Iris pigment epithelial cell (primary cell): Measurements from ENCODE around the gene EBP.

ENCODE experiments used
- DNase-seq: peaks from one replicate; pipeline ENCODE4 v3.0.0-alpha.2; 2011; ENCODE audit warnings: low read depth

The EBP gene

GRCh38 chrX:48521353-48522243, at the start of gene EBP:
Gene EBP, plus strand, starts transcription at chrX:48521808. Its CDS starts 1,964 bp downstream, at chrX:48523772.
- DNase-seq: peak; percentile 84

- no peak for DNase-seq
Observed at GRCh38 chrX:48472225-48472624, 49.4 kb upstream of the EBP start.

DNA sequence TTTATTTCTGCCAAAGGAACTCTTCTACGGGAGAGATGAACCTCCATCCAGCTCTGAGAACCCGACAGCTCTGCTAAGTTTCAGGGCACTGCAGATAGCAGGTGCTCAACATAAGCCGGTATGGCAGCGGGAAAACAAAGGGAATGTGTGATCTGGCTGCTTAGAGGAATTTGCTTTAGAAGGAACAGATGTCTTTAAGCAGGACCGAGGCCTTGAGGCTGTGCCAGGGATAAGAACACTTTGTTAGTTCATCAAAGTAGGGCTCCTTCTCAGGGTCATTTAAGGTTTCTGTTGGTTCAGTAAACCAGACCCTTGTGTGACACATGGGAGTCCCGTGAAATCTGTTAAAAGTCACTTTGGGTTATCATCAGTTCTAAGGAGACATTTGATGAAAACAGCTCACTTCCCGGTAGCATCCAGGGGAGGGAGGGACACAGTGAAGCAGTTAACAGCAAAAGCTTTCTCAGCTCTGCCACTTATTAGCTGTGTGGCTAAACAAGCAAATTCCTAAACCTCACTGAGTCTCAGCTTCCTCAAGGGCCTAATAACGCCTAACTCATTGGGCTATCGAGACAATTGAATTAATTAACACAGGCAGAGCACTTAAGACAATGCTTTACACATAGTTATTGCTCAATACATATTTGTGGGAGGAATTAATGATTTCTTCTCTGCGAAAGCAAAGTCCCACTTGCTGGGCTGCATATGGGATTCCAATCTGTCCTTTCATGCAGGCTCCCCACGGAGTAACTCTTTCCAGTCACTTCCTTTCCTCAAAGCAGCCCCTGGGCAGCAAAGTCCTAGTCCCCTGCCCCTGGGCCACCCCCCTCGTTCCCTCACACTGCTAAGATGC, 48.5 kb upstream of the EBP start:
- DNase-seq: no peak

DNA sequence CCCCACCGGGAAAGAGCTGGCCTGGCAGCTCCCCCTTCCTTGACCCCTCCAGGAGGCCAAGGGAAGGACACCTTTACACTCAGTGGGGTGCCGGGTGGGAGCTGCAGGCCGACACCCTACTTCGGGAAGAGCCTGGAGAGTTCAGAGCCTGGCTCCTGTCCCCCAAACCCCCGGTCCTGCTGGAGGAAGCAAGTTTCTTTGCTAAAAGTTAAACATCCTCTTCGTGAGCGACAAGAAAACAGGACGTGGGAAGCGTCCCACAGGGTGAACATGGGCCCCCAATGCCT, 48.0 kb upstream of the EBP start:
- no peak for DNase-seq

DNA sequence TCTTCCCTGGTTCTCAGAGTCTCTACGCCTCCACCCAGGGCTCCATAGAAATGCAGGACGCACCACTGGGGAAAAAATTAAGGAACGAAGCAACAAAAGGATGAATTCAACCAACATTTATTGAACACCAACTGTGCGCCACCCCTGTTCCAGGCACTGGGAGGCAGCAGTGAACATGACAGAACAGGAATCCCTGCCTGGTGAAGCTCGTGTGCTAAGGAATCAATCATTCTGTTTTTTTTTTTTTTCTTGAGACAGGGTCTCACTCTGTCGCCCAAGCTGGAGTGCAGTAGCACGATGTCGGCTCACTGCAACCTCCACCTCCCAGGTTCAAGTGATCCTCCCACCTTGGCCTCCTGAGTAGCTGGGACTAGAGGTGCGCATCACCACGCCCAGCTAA, 47.5 kb upstream of the EBP start:
- peak; percentile 23 for DNase-seq

DNA sequence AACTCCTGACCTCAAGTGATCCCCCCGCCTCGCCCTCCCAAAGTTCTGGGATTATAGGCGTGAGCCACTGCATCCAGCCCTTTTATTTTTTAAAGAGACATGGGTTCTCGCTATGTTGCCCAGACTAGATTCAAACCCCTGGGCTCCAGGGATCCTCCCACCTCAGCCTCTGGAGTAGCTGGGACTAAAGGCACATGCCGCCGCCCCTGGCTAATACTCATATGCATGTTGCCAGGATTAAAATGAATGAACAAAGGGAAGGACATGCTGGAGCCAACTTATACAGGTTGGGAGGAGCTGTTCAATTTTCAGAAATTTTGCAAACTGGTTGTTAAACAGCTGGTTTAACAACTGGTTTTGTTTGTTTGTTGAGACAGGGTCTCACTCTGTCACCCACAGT, 47.0 kb upstream of the EBP start:
- no peak for DNase-seq

DNA sequence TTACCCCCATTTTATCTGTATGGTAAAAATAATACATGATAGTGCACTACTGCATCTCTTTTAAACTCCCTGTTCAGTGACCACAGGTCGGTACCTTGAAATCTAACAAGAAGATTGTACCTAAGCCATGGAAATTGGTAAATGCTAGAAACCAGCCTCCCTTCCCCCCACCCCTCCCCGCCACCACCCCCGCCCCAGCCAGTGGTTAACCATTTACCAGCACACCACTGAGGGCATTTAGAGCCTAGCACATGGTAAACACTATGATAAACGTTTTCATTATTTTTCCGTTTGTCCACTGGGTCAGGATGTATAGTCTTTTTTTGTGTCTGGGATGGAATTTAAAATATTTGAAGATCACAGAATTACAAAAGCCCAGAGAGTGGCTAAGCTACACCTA, 46.3 kb upstream of the EBP start:
- DNase-seq: no peak

DNA sequence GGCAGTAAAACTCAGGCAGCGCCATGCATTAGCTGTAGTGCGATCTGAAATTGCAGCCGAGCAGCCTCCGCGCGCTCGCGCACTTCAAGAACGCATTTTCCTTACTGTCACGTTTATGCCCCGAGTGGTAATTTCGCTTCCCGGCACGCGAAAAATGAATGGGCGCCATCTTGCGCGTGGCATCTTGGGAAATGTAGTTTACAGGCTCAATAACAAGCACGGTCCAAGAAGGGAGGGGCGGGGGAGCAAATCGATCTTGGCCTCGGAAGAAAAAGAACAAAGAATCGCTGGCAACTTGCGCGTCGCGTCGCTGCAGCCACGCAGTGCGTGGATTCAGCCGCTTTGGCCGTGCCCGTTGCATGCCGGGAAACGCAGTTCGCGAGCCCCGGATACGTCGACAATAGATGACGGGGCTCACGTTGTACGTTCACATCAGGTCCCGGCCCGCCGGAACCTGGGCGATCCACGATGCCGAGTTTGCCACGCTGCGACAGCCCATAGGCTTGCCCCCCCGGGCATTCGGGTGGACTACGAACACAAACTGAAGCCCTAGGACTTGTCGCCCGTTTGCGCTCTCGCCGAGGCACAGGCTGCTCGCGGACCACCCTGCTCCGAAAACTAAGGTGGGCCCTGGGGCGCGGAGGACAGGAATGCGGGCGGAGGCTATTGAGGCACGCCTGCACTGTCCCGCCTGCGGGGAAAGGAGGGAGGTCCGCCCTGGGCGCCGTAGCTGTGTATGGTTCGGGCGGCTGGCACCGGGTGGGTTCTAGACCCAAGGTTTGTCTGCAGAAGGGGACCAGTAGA, 45.6 kb upstream of the EBP start, which contains the start of gene FTSJ1:
Gene FTSJ1, plus strand, starts transcription at position 426 of the 804 bp plus-strand sequence. CDS start 1,849 bp downstream, outside the sequence.
- DNase-seq: peak; percentile 95

GRCh38 chrX:48476919-48477318, 44.7 kb upstream of the EBP start:
- no peak for DNase-seq

GRCh38 chrX:48477960-48478755, 43.5 kb upstream of the EBP start:
- no peak for DNase-seq

GRCh38 chrX:48478806-48479205, 42.8 kb upstream of the EBP start:
- no peak for DNase-seq

- DNase-seq: no peak
Observed at GRCh38 chrX:48480142-48480541, 41.5 kb upstream of the EBP start.

DNA sequence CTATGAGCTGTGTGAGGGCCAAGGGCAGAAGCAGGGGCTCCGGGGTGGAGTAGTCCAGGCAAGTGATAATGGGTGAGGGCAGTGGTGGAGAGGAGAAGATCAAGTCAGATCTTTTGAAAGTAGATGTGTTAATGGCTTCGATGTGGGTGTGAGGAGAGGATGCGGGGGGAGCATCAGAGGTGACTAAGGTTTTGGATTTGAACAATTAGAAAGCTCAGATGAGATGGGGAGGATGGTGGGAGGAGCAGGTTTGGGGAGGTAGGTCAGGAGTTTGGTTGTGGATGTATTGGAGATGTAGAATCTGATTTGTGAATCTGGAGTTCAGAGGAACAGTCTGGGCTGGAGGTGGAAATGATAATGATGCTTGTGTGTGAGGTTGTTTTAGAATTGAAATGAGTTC, 41.0 kb upstream of the EBP start:
- DNase-seq: no peak

GRCh38 chrX:48482526-48482925, 39.1 kb upstream of the EBP start:
- DNase-seq: no peak

DNA sequence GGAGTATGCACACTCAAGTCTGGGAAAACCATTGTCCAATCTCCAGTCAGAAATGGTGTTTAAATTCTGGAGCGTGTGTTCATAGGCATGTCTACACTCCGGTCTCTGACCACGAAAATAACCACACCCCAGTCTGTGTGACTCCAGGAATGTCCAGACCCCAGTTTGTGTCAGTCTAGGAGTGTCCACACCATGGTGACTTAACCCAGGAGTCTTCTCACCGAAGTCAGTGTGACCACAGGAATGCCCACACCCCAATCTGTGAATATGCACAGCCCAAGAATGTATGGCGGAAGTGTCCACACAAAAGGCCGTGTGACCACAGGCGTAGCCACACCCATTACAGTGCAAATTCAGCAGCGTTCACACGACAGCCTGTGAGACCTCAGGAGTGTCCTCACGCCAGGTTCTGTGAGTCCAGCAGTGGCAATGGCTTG, 34.2 kb upstream of the EBP start:
- peak; percentile 96 for DNase-seq

- DNase-seq: no peak
Observed at GRCh38 chrX:48488034-48488433, 33.6 kb upstream of the EBP start.

DNA sequence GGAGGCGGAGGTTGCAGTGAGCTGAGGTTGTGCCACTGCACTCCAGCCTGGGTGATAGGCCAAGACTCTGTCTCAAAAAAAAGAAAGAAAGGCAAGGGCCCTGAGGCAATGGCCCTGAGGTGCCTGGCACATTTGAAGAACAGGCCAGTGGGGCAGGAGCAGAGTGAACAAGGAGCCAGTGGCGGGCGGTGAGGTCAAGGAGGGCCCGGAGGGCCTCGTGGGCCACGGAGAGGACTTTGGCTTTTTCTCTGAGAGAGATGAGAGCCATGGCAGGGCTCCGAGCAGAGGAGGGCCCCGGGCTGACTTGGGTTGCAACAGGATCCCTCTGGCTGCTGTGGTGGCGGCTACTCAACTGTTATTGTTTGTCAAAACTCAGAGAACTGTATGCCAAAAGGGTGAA, 32.3 kb upstream of the EBP start:
- no peak for DNase-seq

DNA sequence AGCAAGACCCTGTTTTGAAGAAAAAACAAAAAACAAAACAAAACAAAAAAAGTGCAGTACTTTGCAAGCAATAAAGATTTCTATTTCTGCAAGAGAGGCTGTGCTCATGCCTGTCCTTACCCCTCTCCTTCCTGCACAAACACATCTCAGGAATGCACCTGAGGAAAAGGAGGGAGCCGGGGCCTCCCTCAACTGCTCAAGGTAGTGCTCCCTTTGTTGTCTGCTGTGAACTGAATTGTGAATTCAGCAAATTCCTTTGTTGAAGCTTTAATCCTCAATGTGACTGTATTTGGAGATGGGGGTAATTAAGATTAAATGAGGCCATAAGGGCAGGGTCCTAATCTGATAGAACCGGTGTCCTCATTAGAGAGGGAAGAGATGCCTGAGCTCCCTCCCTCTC, 31.7 kb upstream of the EBP start:
- DNase-seq: no peak

- DNase-seq: peak; percentile 24
Observed at GRCh38 chrX:48490661-48491060, 30.9 kb upstream of the EBP start.

GRCh38 chrX:48491809-48492208, 29.8 kb upstream of the EBP start:
- no peak for DNase-seq

DNA sequence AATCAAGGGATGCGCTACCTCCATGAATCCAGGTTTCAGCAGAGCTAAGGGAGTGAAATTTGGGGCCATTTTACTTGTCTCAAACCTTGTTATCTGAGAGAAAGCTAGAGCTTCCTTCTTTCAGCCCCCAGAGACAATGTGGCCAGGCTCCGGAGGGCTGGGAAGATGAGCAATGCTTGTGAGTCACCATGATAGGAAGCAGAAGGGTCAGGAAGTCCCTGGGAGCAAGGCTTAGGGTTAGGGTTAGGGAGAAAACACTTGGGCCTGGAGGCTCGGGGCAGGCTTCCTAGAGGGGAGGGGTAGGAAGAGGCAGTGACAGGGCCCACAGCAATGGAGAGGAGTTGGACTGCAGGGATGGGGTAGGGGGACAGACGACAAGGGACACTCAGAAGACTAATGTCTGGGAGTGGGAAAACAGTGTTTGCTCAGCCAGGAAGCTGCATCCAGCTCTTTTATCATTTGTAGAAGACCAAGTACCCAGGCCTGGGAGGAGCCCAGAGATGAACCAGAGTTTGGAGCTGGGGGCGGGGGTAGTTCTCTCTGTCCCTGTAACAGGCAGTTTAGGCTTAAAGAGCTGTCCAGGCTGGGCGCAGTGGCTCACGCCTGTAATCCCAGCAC, 29.2 kb upstream of the EBP start:
- peak; percentile 44 for DNase-seq
